Fibroblast of lung (primary cell): Measurements from ENCODE around the gene KCNT1. TPM values are rescaled to one million over a fixed set of nuclear protein-coding genes. Genes with fewer than 3 reads are reported as not detected.

ENCODE experiments used
- DNase-seq, 2 donors: peaks; one replicate each; pipeline versions ENCODE4 v3.0.0 to v3.0.0-alpha.2; 2010; ENCODE audit warnings: low read depth in 2 of 2
- H2AFZ ChIP-seq: 2 replicates; pipeline ENCODE4 v1.5.1; 2012; ENCODE audit warnings: low read length, control low read depth, inconsistent platforms
- H3K27ac ChIP-seq: 2 replicates; pipeline ENCODE4 v1.5.1; 2011; ENCODE audit warnings: low read length, control low read depth; ENCODE audit not compliant: insufficient read depth
- H3K27me3 ChIP-seq: 2 replicates; pipeline ENCODE4 v1.5.1; 2011; ENCODE audit warnings: mild to moderate bottlenecking, low read length; ENCODE audit not compliant: control insufficient read depth, insufficient read depth
- H3K36me3 ChIP-seq: 2 replicates; pipeline ENCODE4 v1.5.1; 2011; ENCODE audit warnings: low read length; ENCODE audit not compliant: control insufficient read depth, insufficient read depth
- H3K4me1 ChIP-seq: 2 replicates; pipeline ENCODE4 v1.5.1; 2011; ENCODE audit warnings: low read length; ENCODE audit not compliant: control insufficient read depth, insufficient read depth; ENCODE audit errors: extremely low read depth
- H3K4me2 ChIP-seq: 2 replicates; pipeline ENCODE4 v1.5.1; 2011; ENCODE audit warnings: low read length, control low read depth; ENCODE audit not compliant: insufficient read depth; ENCODE audit errors: extremely low read depth
- H3K4me3 ChIP-seq, 4 experiments: fragments of 200-600 bp in 1 of 4; sonication (generic) in 1 of 4; replicated peaks in 1 of 4; 2 replicates each; pipeline ENCODE4 v1.5.1; 2011 to 2016; ENCODE audit warnings: low read length in 4 of 4, low read depth in 3 of 4, mild to moderate bottlenecking in 3 of 4, control low read depth in 2 of 4, inconsistent platforms in 1 of 4, mixed read lengths in 1 of 4; ENCODE audit not compliant: insufficient read depth in 1 of 4; ENCODE audit errors: control extremely low read depth in 1 of 4
- H3K79me2 ChIP-seq: 2 replicates; pipeline ENCODE4 v1.5.1; 2012; ENCODE audit warnings: mild to moderate bottlenecking, low read length, inconsistent platforms; ENCODE audit not compliant: control insufficient read depth, insufficient read depth
- H3K9ac ChIP-seq: 2 replicates; pipeline ENCODE4 v1.5.1; 2011; ENCODE audit warnings: mild to moderate bottlenecking, low read length, control low read depth; ENCODE audit not compliant: insufficient read depth
- H3K9me3 ChIP-seq: 2 replicates; pipeline ENCODE4 v1.5.1; 2012; ENCODE audit warnings: low read depth, low read length; ENCODE audit not compliant: control insufficient read depth, insufficient read depth
- H4K20me1 ChIP-seq: 2 replicates; pipeline ENCODE4 v1.5.1; 2011; ENCODE audit warnings: low read length; ENCODE audit not compliant: control insufficient read depth, insufficient read depth; ENCODE audit errors: extremely low read depth
- CTCF ChIP-seq, 2 donors: IDR thresholded peaks in 1 of 2; conservative IDR thresholded peaks in 1 of 2; 1 replicate in 1 of 2; 2 replicates in 1 of 2; pipeline ENCODE4 v1.5.1; 2011 to 2012; ENCODE audit warnings: low read length in 2 of 2, control low read depth in 1 of 2, inconsistent platforms in 1 of 2, low read depth in 1 of 2, mild to moderate bottlenecking in 1 of 2
- EZH2 ChIP-seq: IDR thresholded peaks from 2 replicates; pipeline ENCODE4 v1.5.1; 2012; ENCODE audit warnings: low read length, control low read depth, mild to moderate bottlenecking; ENCODE audit errors: missing control alignments
- polyA plus RNA-seq, 2 donors: library from polyadenylated mRNA; depleted of rRNA in 1 of 2; stranded (reverse) in 1 of 2; unstranded in 1 of 2; fragments of >200 nt; gene quantifications; 2 replicates each; pipeline ENCODE4 v1.2.1, GENCODE V29; 2011 to 2012; ENCODE audit warnings: missing spikeins in 1 of 2
- total RNA-seq: library from RNA; depleted of rRNA; stranded (reverse); fragments of >200 nt; gene quantifications from 2 replicates; pipeline ENCODE4 v1.2.1, GENCODE V29; 2014

Gene KCNT1
- total and polyA plus RNA-seq, 2 donors (not counting 1 experiment from before 2014, with no cell fraction given): not detected

- DNase-seq: no peak
- no peaks in the 10 kb centered on the region for H3K9me3 ChIP-seq
These were observed 5.5 kb upstream of the KCNT1 start for GRCh38 chr9:135696446-135696845.

GRCh38 chr9:135697226-135697625 is 4.8 kb upstream of the KCNT1 start:
- no peak for DNase-seq
- Histone ChIP-seq H3K4me2 (no peak overlapping the region), H3K4me1 (no peaks in the 10 kb centered on the region), H3K27me3 (no peaks in the 10 kb centered on the region), H3K9me3 (no peaks in the 10 kb centered on the region), H2AFZ (no peak overlapping the region), H4K20me1 (no peaks in the 10 kb centered on the region), H3K4me3 (no peak overlapping the region), H3K36me3 (no peaks in the 10 kb centered on the region), H3K79me2 (no peaks in the 10 kb centered on the region), H3K27ac (no peak overlapping the region), H3K9ac (no peak overlapping the region)
- TF ChIP-seq EZH2 (no peak), CTCF (conservative IDR thresholded peaks at IDR 0.05 in 1 of 2, IDR thresholded peaks at IDR 0.05 in 1 of 2; ENCODE audit: low read depth in 1 of 2, low read length in 2 of 2) (no peak)

More at GRCh38 chr9:135696446-135696845, 5.5 kb upstream of the KCNT1 start:
- Histone ChIP-seq H3K4me2 (no peak overlapping the region), H3K4me1 (no peaks in the 10 kb centered on the region), H3K4me3 (no peak overlapping the region), H4K20me1 (no peaks in the 10 kb centered on the region), H3K79me2 (no peaks in the 10 kb centered on the region), H2AFZ (no peak overlapping the region), H3K27ac (no peak overlapping the region), H3K27me3 (no peaks in the 10 kb centered on the region), H3K36me3 (no peaks in the 10 kb centered on the region), H3K9ac (no peak overlapping the region)
- TF ChIP-seq EZH2 (no peak), CTCF (conservative IDR thresholded peaks at IDR 0.05 in 1 of 2, IDR thresholded peaks at IDR 0.05 in 1 of 2; ENCODE audit: low read depth in 1 of 2, low read length in 2 of 2) (no peak)

- TF ChIP-seq CTCF (conservative IDR thresholded peaks at IDR 0.05 in 1 of 2, IDR thresholded peaks at IDR 0.05 in 1 of 2; ENCODE audit: low read depth in 1 of 2, low read length in 2 of 2) (no peak), EZH2 (no peak)
- Histone ChIP-seq H3K27ac (no peak overlapping the region), H3K36me3 (no peaks in the 10 kb centered on the region), H3K4me2 (no peak overlapping the region), H2AFZ (no peak overlapping the region), H3K4me3 (no peak overlapping the region), H3K27me3 (no peaks in the 10 kb centered on the region), H3K9ac (no peak overlapping the region), H3K9me3 (no peaks in the 10 kb centered on the region), H3K4me1 (no peaks in the 10 kb centered on the region), H3K79me2 (no peaks in the 10 kb centered on the region), H4K20me1 (no peaks in the 10 kb centered on the region)
- DNase-seq: no peak
These were observed 3.7 kb upstream of the KCNT1 start for GRCh38 chr9:135698236-135698635.
